GM19023 (cell line): Measurements from ENCODE around the gene MISP.
"Not testable (repeated sequence)": the region's sequence is repeated elsewhere in the genome, so short reads cannot be mapped to it uniquely, and the experiment has no call there.

ENCODE experiments used
- ATAC-seq: cut with Tn5 transposase; IDR thresholded peaks from one replicate; pipeline ENCODE4 v1.9.1; 2021; ENCODE audit warnings: mild to moderate bottlenecking, moderate library complexity; ENCODE audit not compliant: unreplicated experiment

Gene MISP, protein sequence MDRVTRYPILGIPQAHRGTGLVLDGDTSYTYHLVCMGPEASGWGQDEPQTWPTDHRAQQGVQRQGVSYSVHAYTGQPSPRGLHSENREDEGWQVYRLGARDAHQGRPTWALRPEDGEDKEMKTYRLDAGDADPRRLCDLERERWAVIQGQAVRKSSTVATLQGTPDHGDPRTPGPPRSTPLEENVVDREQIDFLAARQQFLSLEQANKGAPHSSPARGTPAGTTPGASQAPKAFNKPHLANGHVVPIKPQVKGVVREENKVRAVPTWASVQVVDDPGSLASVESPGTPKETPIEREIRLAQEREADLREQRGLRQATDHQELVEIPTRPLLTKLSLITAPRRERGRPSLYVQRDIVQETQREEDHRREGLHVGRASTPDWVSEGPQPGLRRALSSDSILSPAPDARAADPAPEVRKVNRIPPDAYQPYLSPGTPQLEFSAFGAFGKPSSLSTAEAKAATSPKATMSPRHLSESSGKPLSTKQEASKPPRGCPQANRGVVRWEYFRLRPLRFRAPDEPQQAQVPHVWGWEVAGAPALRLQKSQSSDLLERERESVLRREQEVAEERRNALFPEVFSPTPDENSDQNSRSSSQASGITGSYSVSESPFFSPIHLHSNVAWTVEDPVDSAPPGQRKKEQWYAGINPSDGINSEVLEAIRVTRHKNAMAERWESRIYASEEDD

DNA sequence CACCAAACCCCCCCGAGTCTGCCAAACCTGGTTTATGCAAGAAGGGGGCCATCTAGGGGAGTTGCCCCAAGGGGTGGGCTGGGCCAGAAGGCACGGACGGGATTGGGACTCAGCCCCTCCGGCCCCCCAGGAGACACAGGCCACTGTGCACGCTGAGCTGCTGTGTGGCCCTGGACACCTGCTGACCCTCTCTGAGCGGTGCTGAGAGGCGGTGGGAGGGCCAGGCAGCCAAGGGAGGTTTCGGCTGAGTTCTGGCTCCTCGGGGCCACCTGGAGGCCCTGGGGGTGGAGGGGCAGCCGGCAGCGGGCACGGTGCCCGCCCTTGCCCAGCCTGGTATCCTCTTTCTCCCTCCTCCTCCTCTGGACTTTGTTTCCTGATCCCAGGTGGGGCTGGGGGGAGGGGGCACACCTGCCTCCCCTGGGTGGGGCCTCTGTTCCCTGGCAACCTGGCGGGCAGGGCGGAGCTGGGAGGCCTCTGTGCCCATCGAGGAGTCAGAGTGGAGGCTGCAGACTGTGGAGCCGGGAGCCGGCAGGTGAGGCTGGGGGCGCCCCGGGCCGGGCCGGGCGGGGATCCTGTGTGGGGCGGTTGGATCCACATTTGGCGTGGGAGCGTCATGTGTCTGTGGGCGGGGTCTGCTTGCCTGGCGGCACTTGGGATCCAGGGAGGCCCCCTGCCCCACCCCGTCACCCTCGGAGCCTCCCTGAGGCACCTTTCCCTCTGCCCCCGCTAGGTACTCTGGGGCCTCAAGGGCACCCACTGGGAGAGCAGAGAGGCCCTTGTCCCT is at the start of gene MISP:
Gene MISP, plus strand, starts transcription at position 473 of the 784 bp plus-strand sequence. CDS start 5,835 bp downstream, outside the sequence.
- ATAC-seq, result no peak

DNA sequence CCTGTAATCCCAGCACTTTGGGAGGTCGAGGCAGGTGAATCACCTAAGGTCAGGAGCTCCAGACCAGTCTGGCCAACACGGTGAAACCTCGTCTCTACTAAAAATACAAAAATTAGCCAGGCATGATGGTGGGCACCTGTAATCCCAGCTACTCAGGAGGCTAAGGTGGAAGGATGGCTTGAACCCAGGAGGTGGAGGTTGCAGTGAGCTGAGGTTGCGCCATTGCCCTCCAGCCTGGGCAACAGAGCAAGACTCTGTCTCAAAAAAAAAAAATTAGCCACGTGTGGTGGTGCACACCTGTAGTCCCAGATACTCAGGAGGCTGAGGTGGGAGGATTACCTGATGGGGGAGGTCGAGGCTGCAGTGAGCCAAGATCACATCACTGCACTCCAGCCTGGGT is 48.1 kb upstream of the MISP start:
- not testable (repeated sequence) for ATAC-seq

DNA sequence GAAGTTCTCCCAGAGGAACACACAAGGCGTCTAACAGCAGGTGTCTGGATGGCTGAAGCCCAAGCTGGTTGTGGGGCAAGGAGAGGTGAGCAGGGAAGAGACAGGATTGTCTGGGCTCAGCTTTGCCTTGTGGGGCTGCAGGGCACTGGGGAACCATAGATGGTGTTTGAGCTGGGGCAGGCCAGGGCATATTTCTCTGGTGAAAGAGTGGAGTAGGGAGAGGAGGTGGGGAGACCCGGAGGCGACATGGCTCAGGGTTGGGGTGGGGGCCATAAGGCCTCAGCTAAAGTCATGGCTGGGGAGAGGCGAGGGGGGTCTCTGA is 47.6 kb upstream of the MISP start:
- no peak for ATAC-seq

DNA sequence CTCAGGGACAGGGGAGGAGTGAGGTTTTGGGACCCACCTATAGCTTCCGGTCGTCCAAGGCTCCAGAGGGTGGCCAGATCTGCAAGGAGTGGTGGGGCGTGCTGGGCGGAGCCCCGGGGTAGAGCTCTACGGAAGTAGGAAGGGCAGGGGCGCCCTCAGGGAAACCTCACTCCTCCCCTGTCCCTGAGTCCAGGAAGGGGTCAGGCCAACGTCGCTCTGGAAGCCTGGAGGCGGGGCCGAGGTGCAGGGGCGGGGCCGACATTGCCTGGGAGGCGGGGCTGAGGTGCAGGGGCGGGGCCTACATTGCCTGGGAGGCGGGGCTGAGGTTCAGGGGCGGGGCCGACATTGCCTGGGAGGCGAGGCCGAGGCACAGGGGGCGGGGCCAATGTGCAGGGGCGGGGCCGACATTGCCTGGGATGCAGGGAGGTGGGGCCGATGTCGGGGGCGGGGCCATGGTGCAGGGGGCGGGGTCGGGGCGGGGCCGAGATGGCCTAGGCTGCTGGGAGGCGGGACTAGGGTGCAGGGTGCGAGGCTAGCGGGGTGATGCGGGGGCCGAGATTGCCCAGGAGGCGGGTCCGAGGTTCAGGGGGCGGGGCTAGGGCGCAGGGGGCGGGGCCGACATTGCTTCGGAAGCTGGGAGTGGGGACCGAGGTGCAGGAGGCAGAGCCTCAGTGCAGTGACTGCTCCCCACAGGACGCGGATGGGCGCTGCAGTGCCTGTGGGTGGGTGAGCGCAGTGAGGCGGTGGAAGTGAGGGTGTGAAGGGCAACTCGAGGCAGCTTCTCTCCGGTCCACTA is 47.1 kb upstream of the MISP start:
- ATAC-seq, result no peak

DNA sequence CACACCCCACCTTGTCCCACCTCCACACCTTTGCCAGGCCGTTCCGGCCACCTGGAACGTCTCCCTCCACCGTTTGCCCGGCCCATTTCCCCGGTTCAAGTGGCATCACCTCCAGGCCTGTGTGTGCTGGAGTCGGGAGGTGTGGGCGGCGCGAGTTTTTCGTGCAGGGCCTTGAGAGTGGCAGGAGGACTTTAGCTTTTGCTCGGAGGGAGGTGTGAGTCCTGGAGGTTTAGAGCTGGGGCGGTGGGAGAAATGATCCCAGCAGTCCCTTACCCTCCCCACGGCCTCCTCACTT is 46.5 kb upstream of the MISP start:
- no peak for ATAC-seq

DNA sequence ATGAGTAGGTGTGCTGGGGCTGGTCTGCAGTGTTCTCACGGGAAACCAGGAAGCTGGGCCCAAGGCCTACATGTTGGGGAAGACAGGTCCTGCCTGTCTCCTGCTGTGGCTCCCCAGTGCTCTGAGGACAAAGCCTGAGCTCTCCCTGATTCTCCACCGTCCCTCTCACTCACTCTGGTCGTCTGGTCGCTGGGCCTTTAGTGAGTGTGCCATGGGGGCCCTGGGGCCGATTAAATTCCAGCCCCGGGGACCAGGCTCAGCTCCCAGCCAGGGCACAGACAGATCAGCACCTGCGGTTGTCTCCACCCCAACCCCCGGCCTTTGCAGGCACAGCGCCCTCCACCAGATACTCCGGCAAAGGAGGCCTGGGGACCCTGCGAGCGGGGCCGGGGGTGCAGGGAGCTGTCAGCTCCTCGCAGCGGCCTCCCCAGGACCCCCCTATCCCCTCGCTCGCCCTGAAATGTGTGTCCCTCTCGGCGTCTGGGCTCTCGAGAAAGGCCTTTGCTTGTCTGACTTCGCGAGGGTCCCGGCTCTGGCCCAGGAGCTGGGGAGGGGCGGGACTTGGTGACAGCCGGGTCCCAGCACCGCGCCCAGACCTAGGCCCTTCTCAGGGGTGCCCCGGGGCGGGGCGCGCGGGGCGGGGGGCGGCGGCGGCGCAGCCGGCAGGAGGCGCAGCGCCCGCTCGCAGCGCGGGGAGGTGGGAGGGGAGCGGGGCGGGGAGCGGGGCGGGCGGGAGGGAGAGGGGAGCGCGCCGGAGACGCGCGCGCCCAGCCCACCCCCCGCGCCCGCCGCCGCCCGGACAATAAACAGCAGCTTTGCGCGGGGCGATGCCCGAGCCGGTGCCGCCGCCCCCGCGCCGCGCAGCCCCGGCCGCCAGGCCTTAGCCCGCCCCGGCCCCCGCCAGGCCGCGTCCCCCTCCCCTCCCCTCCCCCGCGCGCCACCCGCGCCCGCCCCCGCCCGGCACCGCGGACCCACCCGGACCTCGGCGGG is 42.5 kb upstream of the MISP start, which contains the start of gene PALM:
Gene PALM, plus strand, starts transcription at position 782 of the 990 bp plus-strand sequence. CDS start 212 bp downstream, outside the sequence.
- no peak for ATAC-seq

DNA sequence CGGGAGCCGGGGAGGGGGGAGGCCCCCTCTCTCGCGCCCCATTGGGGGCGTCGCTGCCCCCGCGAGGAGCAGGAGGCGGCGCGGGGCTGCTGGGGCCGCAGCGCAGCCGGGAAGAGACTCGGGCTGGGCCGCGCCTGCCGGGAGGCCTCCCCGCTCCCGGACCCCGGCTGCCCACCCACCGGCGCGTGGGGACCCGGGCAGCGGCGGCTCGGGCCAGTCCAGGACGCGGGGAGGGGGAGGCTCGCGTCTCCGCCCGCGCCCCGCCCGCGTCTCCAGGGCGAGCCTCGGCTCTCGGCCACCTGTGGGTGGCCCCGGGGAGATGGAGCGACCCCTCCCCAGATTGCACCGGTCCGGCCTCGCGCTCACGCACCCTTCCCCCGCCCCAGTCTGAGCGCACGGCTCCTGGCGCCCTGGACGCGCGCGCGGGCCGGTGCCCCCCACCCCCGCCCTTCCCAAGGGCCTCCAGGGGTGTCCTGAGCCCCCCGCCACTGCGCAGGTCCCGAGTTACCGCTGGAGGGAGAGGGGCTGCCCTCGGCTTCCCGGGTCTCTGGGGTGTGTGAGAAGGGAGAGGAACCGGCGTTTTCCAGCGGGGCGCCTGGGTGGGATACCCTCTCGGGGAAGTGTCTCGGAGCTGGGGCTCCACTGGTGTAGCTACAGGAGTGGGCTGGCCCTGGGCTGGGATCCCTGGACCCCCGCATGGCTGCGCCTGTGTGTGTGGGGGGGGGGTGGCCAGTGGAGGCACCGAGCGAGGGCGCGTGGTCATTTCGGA is 41.5 kb upstream of the MISP start:
- no peak for ATAC-seq

DNA sequence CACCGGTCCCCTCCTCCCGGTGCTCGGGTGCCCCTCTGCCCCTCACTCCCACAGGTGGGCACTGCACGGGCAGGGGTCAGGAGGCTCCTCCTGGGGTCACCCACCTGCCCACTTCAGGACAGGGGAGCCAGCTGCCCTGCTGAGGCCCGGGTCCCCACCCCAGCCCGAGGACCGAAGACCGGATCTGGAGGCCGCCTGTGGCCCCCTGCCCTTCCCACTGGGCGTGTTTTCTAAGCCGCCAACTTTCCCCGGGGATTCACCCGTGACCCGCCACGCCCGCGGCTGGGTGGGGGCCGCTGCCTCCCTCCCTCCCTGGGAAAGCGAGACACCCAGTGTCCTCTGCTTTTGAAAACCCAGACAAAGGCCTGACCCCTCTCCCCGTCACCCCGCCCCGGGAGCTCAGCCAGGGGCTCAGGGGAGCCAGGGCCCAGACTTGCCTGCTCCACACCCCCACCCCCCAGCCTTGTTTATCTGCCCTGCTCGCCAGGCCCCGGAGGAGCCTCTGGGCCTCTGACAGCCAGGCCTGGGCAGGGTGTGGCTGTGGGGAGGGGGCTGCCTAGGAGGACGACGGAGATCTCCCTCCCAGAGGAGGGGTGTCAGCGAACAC is 40.8 kb upstream of the MISP start:
- no peak for ATAC-seq

DNA sequence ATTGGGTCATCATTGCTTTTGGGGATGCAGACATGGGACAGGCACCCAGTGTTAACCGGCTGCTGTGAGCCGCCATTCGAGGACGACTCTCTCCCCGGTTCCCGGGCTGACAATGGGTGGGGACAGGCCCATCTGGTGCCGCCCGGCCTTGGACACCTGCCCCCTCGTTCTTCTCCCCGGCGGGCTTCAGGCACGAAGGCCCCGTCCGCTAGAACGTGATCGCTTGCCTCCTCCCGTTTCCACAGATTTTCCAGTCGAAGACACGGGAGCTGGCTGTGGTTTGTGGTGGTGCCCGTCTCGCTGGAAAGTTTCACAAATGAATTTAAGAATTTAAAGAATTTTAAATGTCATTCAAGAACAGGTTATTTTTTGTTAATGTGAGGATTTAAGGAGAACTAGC is 40.1 kb upstream of the MISP start:
- ATAC-seq, result no peak

DNA sequence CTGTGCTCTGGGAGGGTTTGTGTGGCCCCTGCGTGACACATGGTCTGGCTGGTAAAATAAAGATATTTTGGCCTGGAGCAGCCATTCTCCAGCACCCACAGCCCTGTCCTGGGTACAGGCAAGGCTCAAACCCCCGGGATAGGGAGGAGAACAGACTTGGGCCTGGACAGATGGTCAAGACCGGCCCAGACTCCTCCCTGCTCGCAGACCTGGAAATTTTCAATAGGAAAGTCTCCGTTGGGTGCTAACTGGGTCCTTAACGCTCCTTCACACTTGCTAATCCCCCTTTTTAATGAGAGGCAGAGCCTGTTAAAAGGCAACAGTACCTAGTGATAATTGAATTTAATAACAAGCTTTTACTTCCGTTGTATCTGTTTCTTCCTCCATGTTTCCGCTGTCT is 39.7 kb upstream of the MISP start:
- ATAC-seq, result no peak

DNA sequence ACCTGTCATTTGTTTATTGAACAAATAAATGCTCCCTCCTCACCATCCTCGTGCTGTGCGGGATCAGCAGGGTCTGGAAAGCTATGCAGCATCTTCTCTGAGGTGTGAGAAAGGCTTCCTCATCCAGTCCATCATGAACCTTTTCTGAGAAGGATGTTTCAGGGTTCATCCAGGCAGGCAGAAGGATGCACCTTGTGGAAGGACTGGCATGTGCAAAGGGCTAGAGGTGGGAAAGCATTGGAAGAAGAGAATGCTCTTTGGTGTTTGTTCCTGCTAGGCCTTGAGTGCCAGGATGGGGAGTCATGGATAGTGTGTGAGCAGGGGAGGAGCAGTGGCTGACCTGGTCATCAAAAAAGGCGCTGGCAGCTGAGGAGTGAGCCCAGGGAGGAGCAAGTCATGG is 35.6 kb upstream of the MISP start:
- ATAC-seq, result no peak

DNA sequence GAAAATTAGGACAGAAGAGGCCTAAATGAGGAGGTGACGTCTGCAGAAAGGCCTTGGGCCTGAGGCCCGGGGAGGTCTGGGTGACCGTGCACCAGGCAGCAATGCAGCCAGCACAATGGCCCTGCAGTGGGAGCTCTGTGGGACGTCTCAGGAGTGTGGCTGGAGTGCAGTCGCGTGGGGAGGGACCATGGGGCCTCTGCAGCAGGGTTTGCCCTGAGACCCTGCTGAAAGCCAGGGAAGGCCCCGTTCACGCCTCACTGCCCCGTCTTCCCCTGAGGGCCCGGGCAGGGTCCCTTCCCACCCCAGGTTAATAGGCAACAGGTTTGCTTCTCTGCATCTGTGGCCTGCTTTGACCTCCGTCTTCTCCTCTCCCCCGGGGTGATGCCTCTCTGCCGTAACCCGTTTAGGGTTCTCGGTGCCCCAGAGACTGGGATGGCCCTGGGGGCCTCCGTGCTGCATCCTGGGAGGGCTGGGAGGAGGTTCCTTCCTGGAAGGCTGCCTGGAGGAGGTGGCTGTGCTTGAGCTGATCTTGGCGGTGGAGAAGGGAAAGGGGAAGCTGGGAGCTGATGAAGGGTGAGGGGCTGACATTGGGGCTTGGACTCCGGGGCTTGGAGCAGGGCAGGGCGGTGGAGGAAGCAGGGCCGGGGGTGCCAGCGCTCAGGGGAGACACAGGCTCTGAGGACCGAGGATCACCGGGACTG is 32.5 kb upstream of the MISP start:
- ATAC-seq, result no peak

DNA sequence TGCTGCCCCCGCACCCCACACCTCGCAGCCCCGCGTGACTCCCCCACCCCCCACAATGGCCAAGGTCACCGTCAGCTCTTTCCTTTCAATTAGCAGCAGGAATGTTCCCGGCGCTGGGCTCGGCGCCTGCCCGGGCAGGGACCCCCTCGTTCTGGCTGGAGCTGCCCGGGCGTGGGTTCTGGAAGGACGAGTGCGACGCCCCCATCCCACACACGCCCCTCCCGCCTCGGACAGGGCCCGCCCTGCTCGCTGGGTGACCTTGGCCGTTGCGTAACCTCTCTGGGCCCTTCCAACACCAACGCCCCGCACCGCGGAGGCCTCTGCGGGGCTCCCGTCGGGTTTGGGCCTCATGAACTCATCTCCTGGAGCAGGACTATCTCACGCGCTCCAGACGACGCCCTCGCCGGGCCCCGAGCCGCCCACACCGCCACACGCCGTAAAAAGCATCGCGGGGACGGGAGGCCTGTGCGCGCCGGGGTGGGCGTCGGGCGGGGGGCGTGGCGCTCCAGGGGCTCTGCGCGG is 31.9 kb upstream of the MISP start:
- no peak for ATAC-seq

DNA sequence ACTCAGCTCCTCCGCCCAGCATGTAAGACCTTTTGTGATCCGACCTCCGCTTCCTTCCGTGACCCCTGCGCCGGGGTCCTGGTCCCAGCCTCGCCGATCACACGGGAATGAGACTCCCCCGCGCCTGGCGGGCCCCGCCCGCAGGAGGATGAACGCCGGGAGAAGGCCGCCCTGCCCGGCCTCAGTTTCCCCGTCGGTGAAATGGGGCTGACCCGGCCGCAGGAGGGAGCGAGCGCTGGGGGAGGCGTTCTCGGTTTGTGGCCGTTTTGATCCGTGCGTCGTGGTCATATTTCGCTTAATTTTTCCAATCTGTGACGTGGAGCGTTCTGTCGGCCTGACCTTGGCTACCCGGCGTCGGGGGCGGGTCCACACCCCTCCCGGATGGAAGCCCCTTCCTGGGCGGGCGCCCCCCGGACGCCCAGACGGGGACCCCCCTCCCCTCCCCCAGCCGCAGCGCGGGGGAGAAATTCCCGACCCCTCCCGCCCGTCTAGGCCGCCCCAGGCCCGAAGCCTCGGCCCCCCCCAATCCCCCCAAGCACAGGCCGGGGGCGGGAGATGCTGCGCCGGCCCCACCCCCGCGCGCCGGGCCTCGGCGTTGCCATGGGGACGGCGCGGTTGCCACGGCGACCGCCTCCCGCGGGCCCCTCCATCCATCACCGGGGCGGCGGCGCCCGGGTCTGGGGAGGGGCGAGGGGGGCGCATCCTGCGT is 31.1 kb upstream of the MISP start:
- ATAC-seq, result no peak

DNA sequence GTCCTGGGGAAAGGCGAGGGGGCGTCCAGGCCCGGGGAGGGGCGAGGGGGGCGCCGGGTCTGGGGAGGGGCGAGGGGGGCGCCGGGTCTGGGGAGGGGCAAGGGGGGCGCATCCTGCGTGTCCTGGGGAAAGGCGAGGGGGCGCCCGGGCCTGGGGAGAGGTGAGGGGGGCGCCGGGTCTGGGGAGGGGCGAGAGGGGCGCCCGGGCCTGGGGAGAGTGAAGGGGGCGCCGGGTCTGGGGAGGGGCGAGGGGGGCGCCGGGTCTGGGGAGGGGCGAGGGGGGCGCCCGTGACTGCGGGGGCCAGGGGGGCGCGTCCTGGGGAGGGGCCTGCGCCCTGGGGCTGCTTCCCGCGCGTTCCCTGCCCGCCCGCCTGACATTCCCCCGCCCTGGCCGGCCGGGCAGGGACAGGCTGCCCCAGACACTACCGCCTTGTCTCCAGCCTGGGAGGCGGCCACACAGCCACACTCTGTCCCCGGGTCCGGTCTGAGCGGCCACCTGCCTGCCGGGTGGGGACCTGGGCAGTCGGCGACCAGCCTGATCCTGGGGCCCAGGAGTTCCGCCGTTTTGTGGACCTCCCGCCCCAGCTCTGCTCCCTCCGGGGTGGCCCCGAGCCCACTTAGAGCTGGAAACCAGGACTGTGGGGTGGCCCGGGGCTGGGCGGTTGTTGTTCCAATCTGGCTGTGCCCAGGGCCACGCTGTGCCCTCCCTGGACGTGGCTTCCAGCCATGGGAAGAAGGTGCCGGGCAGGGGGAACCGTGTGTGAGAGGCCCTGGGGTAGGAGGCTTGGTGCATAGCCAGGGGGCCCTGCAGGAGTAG is 30.4 kb upstream of the MISP start:
- no peak for ATAC-seq

DNA sequence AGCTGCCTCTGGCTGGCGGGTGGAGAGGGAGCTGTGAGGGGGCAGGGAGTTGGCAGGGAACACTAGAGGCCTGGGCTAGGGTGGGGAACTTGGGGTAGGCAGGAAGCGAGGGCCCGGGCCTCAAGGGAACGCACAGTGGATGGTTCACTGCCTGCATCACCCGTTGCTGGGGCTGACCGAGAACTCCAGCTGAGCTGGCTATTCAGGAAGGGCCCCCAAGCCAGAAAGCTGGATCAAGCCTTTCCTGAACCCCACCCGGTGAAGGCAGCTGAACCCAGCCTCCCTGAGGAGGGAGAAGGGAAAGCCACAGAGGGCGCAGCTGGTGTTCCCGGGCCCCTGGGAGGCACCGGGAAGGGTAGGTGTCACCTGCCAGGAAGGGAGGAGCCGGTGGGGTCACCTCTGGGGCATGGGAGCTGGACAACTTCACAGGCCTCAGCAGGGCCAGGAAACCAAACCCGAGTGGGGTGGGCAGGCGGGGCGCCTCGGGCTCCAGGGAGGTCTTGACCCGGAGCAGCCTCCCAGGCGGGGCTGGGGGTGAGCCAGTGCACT is 28.3 kb upstream of the MISP start:
- no peak for ATAC-seq
